GM18867 (cell line): ENCODE data around the gene MPZL3.
A peak's percentile ranks its signal among the peaks of the same experiment; 100 is the strongest.

Experiments used
- ATAC-seq: cut with Tn5 transposase; IDR thresholded peaks from one replicate; pipeline ENCODE4 v1.9.1; 2021; ENCODE audit warnings: mild to moderate bottlenecking, moderate library complexity; ENCODE audit not compliant: unreplicated experiment

The MPZL3 gene

DNA sequence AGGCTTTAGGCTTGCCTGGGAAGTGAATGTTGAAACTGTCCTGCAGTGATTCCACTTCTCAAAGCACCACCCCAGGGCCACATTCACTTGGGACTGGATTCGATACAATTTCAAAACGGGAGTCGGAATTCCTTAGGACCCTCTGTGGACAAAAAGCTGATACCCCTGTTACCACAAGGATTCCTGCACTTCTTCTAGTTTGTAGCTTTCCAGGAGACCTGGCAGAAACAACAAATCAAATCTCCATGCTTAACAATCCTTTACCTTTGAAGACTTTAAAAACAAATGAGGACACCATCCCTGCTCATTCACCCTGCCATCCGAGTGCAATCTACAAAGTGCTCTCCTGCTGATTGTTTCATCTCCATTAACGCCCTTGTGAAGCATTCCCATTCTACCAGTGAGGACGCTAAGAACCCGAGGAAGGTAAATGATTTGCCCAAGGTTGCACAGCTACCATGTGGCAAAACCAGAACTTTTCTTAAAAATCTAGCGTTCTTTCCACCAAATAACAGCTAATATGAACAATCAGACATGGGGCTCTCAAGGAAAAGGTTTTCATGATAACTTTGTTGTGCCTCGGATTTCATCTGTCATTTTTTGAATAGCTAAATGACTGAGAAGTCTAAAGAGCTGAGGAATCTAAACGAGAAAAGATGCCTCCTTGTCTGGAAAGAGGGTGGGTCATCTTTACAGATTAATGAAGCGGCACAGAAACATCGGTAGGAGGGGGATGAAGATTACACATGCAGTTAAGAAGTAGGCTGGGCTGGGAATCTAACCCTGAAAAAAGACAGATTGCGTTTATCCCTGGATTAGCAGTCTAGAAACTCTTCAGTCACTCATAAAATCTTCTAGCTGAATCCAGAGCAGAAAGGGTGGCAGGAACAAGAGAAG is 12.7 kb upstream of the MPZL3 start:
- no peak for ATAC-seq

DNA sequence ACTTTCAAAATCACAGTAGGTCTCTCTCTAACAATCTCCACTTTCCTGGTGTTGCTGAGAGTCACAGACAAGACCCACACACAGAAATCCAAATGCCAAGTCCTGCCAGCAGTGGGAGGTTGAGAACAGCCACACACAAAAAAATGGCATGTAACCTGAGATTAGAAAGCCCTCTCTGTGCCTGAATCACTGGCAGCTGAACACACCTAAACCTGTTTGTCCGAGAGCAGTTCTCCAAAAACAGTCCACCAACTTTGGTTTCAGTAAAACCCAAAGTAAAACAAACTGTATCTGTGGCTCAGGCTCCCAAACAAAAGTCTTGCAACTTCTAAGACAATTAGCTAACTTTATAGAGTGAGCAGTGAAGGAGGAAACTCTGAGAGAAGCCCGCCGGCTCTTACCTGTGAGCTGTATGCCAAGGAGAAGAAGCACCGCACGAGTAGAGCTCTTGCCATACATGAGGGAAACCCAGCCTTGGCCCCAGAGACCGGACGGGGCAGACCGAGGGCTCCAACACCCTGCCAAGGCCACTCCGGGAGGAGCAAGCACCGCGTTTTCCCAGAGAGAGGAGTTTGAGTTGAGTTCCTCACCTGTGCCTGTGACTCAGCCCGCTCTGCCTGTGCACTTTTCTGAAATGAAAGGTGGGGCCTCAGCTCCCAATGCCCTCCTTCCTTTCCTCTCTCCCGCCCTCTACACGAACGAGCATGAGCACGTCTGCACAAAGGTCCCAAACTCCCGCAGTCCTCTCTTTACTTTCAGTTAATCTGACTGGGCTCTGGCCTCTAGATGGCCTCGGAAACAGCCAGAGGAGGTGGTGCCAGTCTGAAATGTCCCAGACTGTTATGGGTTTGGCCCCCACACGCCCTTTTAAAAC is 11.8 kb upstream of the MPZL3 start, which contains the start of gene MPZL2:
MPZL2 (minus strand) TSS at position 603 of the 874 bp plus-strand sequence; CDS start at position 459, 144 bp downstream.
- no peak for ATAC-seq

DNA sequence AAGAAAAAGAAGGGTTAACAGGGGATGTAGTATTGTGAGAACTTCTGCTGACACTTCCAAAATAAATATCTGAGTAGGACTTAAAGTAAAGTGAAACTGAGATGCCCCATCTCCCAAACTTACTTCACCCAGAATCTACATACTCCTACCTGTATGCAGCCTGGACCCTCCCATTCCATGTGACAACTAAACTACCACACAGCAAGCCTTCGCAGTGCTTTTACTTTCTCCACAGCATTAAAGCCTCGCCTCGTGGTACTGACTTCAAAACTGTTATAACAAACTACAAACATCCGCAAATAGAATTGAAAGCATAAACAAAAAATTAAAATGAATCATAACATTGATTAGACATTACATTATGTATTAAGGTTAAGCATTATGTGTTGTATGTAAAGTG is 10.9 kb upstream of the MPZL3 start:
- no peak for ATAC-seq

GRCh38 chr11:118260353-118260752 is 8.2 kb upstream of the MPZL3 start:
- no peak for ATAC-seq

- no peak for ATAC-seq
These were observed 7.0 kb upstream of the MPZL3 start for GRCh38 chr11:118259138-118259537.

DNA sequence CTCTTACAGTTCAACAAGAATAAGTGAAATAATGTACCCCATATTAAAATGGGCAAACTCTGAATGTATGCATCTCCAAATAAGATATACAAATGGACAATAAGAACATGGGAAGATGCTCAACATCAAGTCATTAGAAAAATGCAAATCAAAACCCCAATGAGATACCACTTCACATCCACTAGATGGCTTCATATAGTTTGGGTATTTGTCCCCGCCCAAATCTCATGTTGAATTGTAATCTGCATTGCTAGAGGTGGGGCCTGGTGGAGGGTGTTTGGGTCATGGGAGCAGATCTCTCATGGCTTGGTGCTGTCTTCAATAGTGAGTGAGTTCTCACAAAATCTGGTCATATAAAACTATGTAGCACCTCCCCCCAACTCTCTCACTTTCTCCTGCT is 6.2 kb upstream of the MPZL3 start:
- no peak for ATAC-seq

DNA sequence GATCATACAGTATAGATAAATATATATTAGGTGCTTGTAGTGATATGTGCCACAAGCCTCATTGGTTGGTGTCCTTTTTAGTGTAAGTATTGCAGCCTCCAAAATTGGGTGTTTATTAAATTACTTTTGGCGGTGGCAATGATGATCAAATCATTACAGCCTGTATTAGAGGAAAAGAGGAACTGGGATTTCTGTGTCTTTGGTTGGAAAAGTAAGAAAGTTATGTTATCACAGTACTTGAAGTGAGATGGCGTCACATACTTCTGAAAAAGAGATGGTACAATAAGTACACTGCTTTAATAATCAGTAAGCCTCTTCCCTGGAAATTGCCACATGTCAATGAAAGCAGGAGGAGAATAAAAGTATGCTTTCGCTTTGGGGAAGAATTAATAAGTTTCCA is 523 bp upstream of the MPZL3 start:
- no peak for ATAC-seq

DNA sequence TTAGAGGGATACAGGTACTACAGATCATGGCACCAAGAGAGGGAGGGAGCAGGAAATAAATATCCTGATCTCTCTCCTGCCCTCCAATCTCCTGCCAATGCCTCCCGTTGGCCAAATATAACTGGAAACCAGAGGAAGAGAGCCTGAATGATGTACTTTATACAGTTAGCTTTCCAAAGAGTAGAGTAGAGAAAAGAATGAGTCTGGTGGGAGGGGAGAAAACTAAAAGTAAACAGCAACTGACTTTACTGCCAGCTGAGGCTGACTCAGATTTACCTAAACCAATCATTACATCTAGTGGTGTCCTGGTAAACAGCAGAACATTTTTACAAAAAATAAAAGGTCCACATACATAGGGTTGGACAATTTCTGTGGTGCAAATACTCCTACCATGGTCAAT is 5.1 kb downstream of the MPZL3 start:
- no peak for ATAC-seq

GRCh38 chr11:118245936-118246562 is 6.1 kb downstream of the MPZL3 start:
- ATAC-seq, result no peak

DNA sequence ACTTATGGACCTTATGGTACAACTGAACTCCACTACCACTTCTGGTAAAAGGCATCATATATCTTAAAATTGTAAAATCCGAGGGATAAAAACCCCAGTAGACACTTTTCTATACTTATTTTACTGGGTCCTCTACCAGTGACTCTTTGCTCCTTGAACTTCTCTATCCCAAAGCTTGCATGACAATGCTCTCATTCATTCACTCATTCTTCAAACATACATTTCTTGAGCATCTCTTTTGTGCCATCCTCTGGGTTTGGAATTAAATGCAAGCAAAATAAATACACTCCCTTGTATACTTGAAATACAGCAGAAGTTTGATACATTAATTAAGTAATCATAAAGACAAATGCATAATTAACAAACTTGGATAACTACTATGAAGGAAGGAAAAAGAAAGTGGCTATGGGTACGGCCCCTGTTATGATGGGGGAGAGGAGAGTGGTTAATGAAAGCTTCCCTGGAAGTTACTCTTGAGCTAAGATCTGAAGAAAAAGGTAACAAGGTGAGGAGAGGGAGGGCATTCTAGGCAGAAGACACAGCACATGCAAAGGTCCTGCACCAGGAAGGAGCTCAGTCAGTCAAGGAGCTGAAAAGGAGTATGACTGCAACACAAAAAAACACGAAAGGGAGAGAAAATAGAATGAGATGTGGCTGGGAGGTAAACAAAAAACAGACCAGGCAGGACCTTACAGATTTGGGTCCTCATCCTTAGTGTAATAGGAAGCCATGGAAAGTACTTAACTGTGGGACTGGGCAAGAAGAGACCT is 8.0 kb downstream of the MPZL3 start:
- ATAC-seq, result no peak

DNA sequence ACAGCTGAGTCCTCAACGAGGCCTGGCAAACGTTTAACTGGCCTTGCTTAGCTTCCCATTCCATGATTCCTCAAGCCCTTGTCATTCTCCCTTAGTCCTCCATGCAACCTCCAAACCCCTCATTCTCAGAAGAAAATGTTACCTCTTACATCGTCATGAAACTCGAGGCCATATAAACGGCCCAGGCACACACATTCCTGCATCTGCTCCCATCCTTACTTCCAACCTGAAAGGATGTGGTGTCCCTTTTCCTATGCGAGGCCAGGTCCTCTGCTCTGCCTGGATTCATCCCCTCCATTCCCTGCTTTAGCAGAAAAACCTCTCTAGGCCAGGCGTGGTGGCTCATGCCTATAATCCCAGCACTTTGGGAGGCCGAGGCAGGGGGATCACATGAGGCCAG is 9.0 kb downstream of the MPZL3 start:
- ATAC-seq, result no peak

GRCh38 chr11:118241764-118242098 is 10.4 kb downstream of the MPZL3 start:
- ATAC-seq, result peak; percentile 25

DNA sequence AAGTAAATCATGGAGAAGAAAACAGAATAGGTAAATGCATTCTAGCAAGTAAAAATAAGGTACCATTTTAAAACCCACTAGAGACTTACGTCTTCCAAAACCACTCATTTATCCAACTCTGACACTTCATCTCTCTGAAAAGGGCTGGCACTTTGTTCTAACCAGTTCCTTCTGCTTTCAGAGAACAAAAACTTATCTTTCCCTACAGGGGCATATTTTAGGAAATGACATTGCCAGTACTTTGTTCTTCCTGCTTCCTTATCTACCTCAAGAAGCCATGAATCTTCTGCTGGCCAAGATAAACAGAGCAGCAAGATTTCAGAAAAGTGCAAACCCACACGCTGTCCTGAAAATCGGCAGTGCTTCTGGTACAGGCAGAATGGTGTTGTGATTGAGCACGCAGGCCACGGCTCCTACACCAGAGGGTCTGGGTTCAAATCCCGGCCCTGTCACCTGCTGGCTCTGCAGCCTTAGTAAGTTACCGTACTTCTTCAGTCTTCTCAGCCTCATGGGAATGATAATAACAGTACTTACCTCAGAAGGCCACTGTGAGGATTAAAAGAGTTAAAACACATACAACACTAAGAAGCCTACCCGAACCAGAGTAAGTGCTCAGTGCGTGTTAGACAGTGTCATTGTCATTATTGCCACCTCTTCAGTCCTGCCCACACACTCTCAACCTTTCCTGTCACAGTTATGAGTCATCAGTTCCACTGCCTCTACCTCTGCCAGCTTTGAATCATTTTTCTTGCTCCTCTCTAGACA is 11.0 kb downstream of the MPZL3 start:
- peak; percentile 91 for ATAC-seq

- ATAC-seq, result no peak
These were observed 12.5 kb downstream of the MPZL3 start for GRCh38 chr11:118239509-118240205.

GRCh38 chr11:118238929-118239328 is 13.2 kb downstream of the MPZL3 start:
- no peak for ATAC-seq

- ATAC-seq, result no peak
These were observed 13.7 kb downstream of the MPZL3 start for GRCh38 chr11:118238421-118238820.

- no peak for ATAC-seq
These were observed 16.0 kb downstream of the MPZL3 start for GRCh38 chr11:118236170-118236569.

DNA sequence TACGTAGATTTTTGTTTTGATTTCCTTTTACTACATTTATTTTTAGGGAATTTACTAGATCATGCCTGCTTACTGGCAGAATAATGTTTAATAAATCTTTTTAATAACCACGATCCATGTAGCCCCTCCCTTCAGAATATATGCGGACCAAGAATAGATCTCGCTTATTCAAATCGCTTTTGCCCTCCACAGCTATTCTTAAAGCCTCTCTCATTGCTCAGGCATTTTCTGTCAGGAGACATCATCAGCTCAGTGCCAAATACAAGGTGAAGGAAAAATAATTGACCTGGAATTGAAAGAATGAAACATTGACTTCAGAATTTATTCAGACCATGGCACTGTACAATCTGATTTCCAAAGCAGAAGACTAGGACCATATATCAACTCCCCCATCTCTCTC is 17.3 kb downstream of the MPZL3 start:
- no peak for ATAC-seq

GRCh38 chr11:118233850-118234249 is 18.3 kb downstream of the MPZL3 start:
- ATAC-seq, result no peak
